HCT116 (cell line): Measurements from ENCODE around the gene ACO2. TPM values are rescaled to one million over a fixed set of nuclear protein-coding genes. Genes with fewer than 3 reads are reported as not detected.

ENCODE experiments used
- ATAC-seq: fragments of 200-7000 bp; cut with Tn5 transposase; 2 replicates; pipeline ENCODE4 v1.9.1; 2020; ENCODE audit warnings: mild to moderate bottlenecking, moderate library complexity
- BruUV-seq: library from RNA; stranded (reverse); fragments of 400-500 nt; replicated peaks from 2 replicates; lab custom pipeline; 2021; lab: Mats Ljungman, UMichigan
- CTCF ChIA-PET: fragments of 300-600 bp; sonication (Branson Sonifier 250); formaldehyde crosslinking; loops from one replicate; lab custom pipeline; 2021; ENCODE audit warnings: antibody characterized with exemption; lab: Charles Lee
- POLR2A ChIA-PET: fragments of 300-600, 350-600 bp; sonication (Branson Sonifier 250); formaldehyde crosslinking; loops from one replicate; lab custom pipeline; 2021; ENCODE audit warnings: antibody characterized with exemption; lab: Charles Lee
- RAD21 ChIA-PET, 2 experiments: fragments of 300-600 bp; sonication (Branson Sonifier 250); formaldehyde crosslinking; loops; one replicate each; lab custom pipeline; 2023; ENCODE audit warnings: low total read pairs in 2 of 2; ENCODE audit not compliant: uncharacterized antibody in 2 of 2, unreplicated experiment in 2 of 2, low non-redundant PET in 1 of 2; lab: Charles Lee
- DNase-seq: peaks from one replicate; pipeline ENCODE4 v3.0.0-alpha.2; 2010; ENCODE audit warnings: low read depth, low spot score
- H2AFZ ChIP-seq: fragments of 200-600 bp; shearing (Covaris generic), sonication (generic); 2 replicates; pipeline ENCODE4 v1.6.1; 2017; ENCODE audit warnings: low read depth, mixed run types, mixed read lengths, antibody characterized with exemption, low read length; ENCODE audit not compliant: poor library complexity, severe bottlenecking
- H3K27ac ChIP-seq: 2 replicates; pipeline ENCODE4 v1.5.1; 2012; ENCODE audit warnings: low read depth, low read length
- H3K27me3 ChIP-seq: fragments of 200-600 bp; sonication (generic); 2 replicates; pipeline ENCODE4 v1.6.1; 2016; ENCODE audit warnings: mixed run types, low read length, mixed read lengths; ENCODE audit not compliant: insufficient read depth
- H3K36me3 ChIP-seq, 2 experiments: fragments of 200-500 bp in 1 of 2; fragments of 200-600 bp in 1 of 2; sonication (Bioruptor generic) in 1 of 2; sonication (generic) in 1 of 2; 2 replicates each; pipeline versions ENCODE4 v1.5.1 to v1.6.1; 2014 to 2016; ENCODE audit warnings: low read length in 2 of 2, inconsistent platforms in 1 of 2, mixed read lengths in 1 of 2, mixed run types in 1 of 2; ENCODE audit not compliant: insufficient read depth in 2 of 2, control insufficient read depth in 1 of 2
- H3K4me1 ChIP-seq, 2 experiments: fragments of 200-600 bp in 1 of 2; sonication (generic) in 1 of 2; 2 replicates each; pipeline versions ENCODE4 v1.5.1 to v1.6.1; 2012 to 2017; ENCODE audit warnings: low read length in 2 of 2, inconsistent platforms in 1 of 2, mild to moderate bottlenecking in 1 of 2, mixed read lengths in 1 of 2, mixed run types in 1 of 2, moderate library complexity in 1 of 2; ENCODE audit not compliant: insufficient read depth in 2 of 2, control insufficient read depth in 1 of 2
- H3K4me2 ChIP-seq: fragments of 200-600 bp; sonication (generic); 2 replicates; pipeline ENCODE4 v1.6.1; 2017; ENCODE audit warnings: mixed run types, low read length, mixed read lengths
- H3K4me3 ChIP-seq, 2 experiments: fragments of 200-600 bp in 1 of 2; sonication (generic) in 1 of 2; replicated peaks in 1 of 2; 2 replicates each; pipeline ENCODE4 v1.5.1; 2011 to 2016; ENCODE audit warnings: low read length in 2 of 2, control low read depth in 1 of 2, low read depth in 1 of 2, mild to moderate bottlenecking in 1 of 2, mixed read lengths in 1 of 2, mixed run types in 1 of 2
- H3K79me2 ChIP-seq: fragments of 200-600 bp; sonication (generic); 2 replicates; pipeline ENCODE4 v1.6.1; 2017; ENCODE audit warnings: mild to moderate bottlenecking, mixed run types, low read length, moderate library complexity, mixed read lengths; ENCODE audit not compliant: insufficient read depth
- H3K9ac ChIP-seq: fragments of 200-600 bp; sonication (generic); 2 replicates; pipeline ENCODE4 v1.6.1; 2016; ENCODE audit warnings: low read length, mixed read lengths
- H3K9me2 ChIP-seq: fragments of 200-600 bp; sonication (generic), shearing (Covaris generic); 2 replicates; pipeline ENCODE4 v1.6.1; 2017; ENCODE audit warnings: mixed run types, mild to moderate bottlenecking, moderate library complexity; ENCODE audit not compliant: insufficient read depth
- H3K9me3 ChIP-seq, 2 experiments: fragments of 200-500 bp in 1 of 2; fragments of 200-600 bp in 1 of 2; sonication (Bioruptor generic) in 1 of 2; sonication (generic) in 1 of 2; 2 replicates each; pipeline ENCODE4 v1.6.1; 2014 to 2017; ENCODE audit warnings: low read length in 2 of 2, mixed read lengths in 2 of 2, inconsistent platforms in 1 of 2, low read depth in 1 of 2, mild to moderate bottlenecking in 1 of 2, mixed run types in 1 of 2, moderate library complexity in 1 of 2; ENCODE audit not compliant: control insufficient read depth in 1 of 2, insufficient read depth in 1 of 2
- H4K20me1 ChIP-seq: fragments of 200-600 bp; sonication (generic), shearing (Covaris generic); 2 replicates; pipeline ENCODE4 v1.6.1; 2017; ENCODE audit warnings: mixed run types, mild to moderate bottlenecking, moderate library complexity; ENCODE audit not compliant: insufficient read depth
- ATF3 ChIP-seq: IDR thresholded peaks from 2 replicates; pipeline ENCODE4 v1.6.1; 2012
- CBX3 ChIP-seq: IDR thresholded peaks from 2 replicates; pipeline ENCODE4 v1.6.1; 2012; ENCODE audit warnings: low read depth
- EZH2 ChIP-seq: fragments of 200-600 bp; sonication (generic); IDR thresholded peaks from 2 replicates; pipeline ENCODE4 v1.6.1; 2017; ENCODE audit warnings: antibody characterized with exemption, mixed run types
- FOSL1 ChIP-seq: IDR thresholded peaks from 2 replicates; pipeline ENCODE4 v1.6.1; 2012; ENCODE audit warnings: low read depth
- POLR2A ChIP-seq: IDR thresholded peaks from 2 replicates; pipeline ENCODE4 v1.7.0; 2011; ENCODE audit warnings: borderline replicate concordance; ENCODE audit not compliant: insufficient read depth, insufficient read length; ENCODE audit errors: extremely low read depth
- POLR2AphosphoS5 ChIP-seq: IDR thresholded peaks from 2 replicates; pipeline ENCODE4 v1.6.1; 2011; ENCODE audit warnings: mild to moderate bottlenecking, low read depth, low read length, moderate library complexity
- SP1 ChIP-seq: IDR thresholded peaks from 2 replicates; pipeline ENCODE4 v1.6.1; 2012; ENCODE audit warnings: low read depth
- YY1 ChIP-seq: IDR thresholded peaks from 2 replicates; pipeline ENCODE4 v1.6.1; 2011; ENCODE audit warnings: low read length, low read depth, moderate library complexity, mild to moderate bottlenecking; ENCODE audit not compliant: insufficient replicate concordance; ENCODE audit errors: extremely low read depth
- ZBTB33 ChIP-seq: IDR thresholded peaks from 2 replicates; pipeline ENCODE4 v1.6.1; 2011; ENCODE audit warnings: mild to moderate bottlenecking, low read length, moderate library complexity; ENCODE audit not compliant: insufficient replicate concordance; ENCODE audit errors: extremely low read depth
- intact Hi-C: fragments of 100-400 bp; cut with micrococcal nuclease; formaldehyde crosslinking; loops from 2 replicates; pipeline ENCODE4 v1.10.0; 2022
- total RNA-seq: library from RNA; stranded (reverse); gene quantifications from one replicate; pipeline ENCODE4 v1.2.1, GENCODE V29; 2021; ENCODE audit not compliant: unreplicated experiment
- TF ChIP-seq, protein P1 (sequence below): IDR thresholded peaks from 2 replicates; pipeline ENCODE4 v1.6.1; 2012; ENCODE audit warnings: low read depth

ACO2 gene
- total RNA-seq, 1 experiment from 2014 or later, result 108 TPM

- TF ChIP-seq, protein P1, sequence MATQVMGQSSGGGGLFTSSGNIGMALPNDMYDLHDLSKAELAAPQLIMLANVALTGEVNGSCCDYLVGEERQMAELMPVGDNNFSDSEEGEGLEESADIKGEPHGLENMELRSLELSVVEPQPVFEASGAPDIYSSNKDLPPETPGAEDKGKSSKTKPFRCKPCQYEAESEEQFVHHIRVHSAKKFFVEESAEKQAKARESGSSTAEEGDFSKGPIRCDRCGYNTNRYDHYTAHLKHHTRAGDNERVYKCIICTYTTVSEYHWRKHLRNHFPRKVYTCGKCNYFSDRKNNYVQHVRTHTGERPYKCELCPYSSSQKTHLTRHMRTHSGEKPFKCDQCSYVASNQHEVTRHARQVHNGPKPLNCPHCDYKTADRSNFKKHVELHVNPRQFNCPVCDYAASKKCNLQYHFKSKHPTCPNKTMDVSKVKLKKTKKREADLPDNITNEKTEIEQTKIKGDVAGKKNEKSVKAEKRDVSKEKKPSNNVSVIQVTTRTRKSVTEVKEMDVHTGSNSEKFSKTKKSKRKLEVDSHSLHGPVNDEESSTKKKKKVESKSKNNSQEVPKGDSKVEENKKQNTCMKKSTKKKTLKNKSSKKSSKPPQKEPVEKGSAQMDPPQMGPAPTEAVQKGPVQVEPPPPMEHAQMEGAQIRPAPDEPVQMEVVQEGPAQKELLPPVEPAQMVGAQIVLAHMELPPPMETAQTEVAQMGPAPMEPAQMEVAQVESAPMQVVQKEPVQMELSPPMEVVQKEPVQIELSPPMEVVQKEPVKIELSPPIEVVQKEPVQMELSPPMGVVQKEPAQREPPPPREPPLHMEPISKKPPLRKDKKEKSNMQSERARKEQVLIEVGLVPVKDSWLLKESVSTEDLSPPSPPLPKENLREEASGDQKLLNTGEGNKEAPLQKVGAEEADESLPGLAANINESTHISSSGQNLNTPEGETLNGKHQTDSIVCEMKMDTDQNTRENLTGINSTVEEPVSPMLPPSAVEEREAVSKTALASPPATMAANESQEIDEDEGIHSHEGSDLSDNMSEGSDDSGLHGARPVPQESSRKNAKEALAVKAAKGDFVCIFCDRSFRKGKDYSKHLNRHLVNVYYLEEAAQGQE, result no peak
- TF ChIP-seq, all 23 proteins: peak for 0
Measured at GRCh38 chr22:41561788-41562187, 92.9 kb downstream of the ACO2 start (continued).

DNA sequence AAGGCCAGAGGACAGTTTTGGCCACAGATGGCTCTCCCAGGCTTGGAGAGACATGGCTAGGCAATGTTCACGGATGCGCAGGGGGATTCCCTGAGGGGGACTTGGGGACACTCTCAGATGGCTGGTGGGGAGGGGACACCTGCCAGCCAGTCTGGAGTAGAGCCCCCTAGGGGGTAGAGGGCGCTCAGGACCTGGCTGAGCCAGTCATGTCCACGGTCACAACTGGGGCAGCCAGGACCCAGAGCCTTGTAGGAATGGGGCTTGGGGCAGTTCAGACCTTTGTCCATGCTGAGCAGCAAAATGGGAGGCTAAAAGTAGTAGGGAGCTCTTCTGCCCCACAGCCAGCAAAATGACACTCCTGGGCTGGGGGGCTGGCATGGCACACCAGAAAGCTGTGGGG lies 93.5 kb downstream of the ACO2 start:
- ChIA-PET POLR2A (interaction anchor here (1.8 kb wide), 1 partner anchor 28 kb away, joined by 15 read pairs; the partner anchor contains the start of gene PMM1), CTCF (no interaction called here), RAD21 (no interaction called here)
- no peak for DNase-seq
- Histone ChIP-seq H3K27me3 (no peaks in the 10 kb centered on the region), H3K9ac (no peak overlapping the region), H3K36me3 (no peaks in the 10 kb centered on the region), H3K4me1 (peaks cover 32 to 66% of the 10 kb centered on the region in 2 experiments), H3K4me2 (peak overlapping the region; percentile 79), H3K79me2 (no peaks in the 10 kb centered on the region), H3K9me3 (no peaks in the 10 kb centered on the region), H3K9me2 (no peaks in the 10 kb centered on the region), H2AFZ (no peak overlapping the region), H3K27ac (peak overlapping the region; percentile 20; the same call in 1 of the 2 replicates), H3K4me3 (no peak overlapping the region), H4K20me1 (no peaks in the 10 kb centered on the region)
- BruUV-seq, result no TSS peak
- TF ChIP-seq, protein P1, result no peak
- TF ChIP-seq POLR2A (no peak), YY1 (no peak), FOSL1 (no peak), ZBTB33 (no peak), EZH2 (no peak), CBX3 (no peak), ATF3 (no peak), SP1 (no peak), POLR2AphosphoS5 (no peak)
- intact Hi-C loops, result no loop called here
- ATAC-seq, result no peak
